Loucy (cell line): ENCODE measurements around the gene DNAH5.

Experiments used
- H2AFZ ChIP-seq: fragments of 200-600 bp; sonication (generic); 2 replicates; pipeline ENCODE4 v1.6.0; 2016; ENCODE audit warnings: antibody characterized with exemption, mild to moderate bottlenecking, low read length, moderate library complexity
- H3F3A ChIP-seq: fragments of 200-600 bp; 2 replicates; pipeline ENCODE4 v1.6.0; 2016; ENCODE audit warnings: antibody characterized with exemption, low read depth, mild to moderate bottlenecking
- H3K27me3 ChIP-seq: fragments of 200-600 bp; sonication (generic); 2 replicates; pipeline ENCODE4 v1.6.1; 2014; ENCODE audit warnings: low read length, mild to moderate bottlenecking; ENCODE audit not compliant: insufficient read depth, poor library complexity, severe bottlenecking
- H3K36me3 ChIP-seq: fragments of 200-600 bp; sonication (generic); 2 replicates; pipeline ENCODE4 v1.6.1; 2016; ENCODE audit warnings: low read length; ENCODE audit not compliant: insufficient read depth
- H3K4me1 ChIP-seq: fragments of 200-600 bp; sonication (generic); 2 replicates; pipeline ENCODE4 v1.5.1; 2014; ENCODE audit warnings: low read length, mild to moderate bottlenecking; ENCODE audit not compliant: insufficient read depth, poor library complexity, severe bottlenecking
- H3K4me2 ChIP-seq: fragments of 200-600 bp; sonication (generic); 2 replicates; pipeline ENCODE4 v1.6.0; 2014; ENCODE audit warnings: antibody characterized with exemption, low read length, low read depth, mild to moderate bottlenecking; ENCODE audit not compliant: poor library complexity, severe bottlenecking
- H3K4me3 ChIP-seq: fragments of 200-600 bp; sonication (generic); 2 replicates; pipeline ENCODE4 v1.5.1; 2014; ENCODE audit warnings: low read length, mild to moderate bottlenecking, mixed read lengths; ENCODE audit not compliant: poor library complexity, severe bottlenecking
- H3K79me2 ChIP-seq: fragments of 200-600 bp; sonication (generic); 2 replicates; pipeline ENCODE4 v1.6.1; 2014; ENCODE audit warnings: low read length; ENCODE audit not compliant: insufficient read depth
- H3K9ac ChIP-seq: fragments of 200-600 bp; sonication (generic); 2 replicates; pipeline ENCODE4 v1.6.0; 2014; ENCODE audit warnings: mild to moderate bottlenecking, low read depth, low read length, moderate library complexity; ENCODE audit not compliant: poor library complexity, severe bottlenecking
- H3K9me2 ChIP-seq: fragments of 200-600 bp; sonication (generic); replicated peaks from 2 replicates; pipeline ENCODE4 v1.6.1; 2016; ENCODE audit warnings: low read depth, low read length, mixed read lengths
- H3K9me3 ChIP-seq: fragments of 200-600 bp; sonication (generic); 2 replicates; pipeline ENCODE4 v1.6.1; 2014; ENCODE audit warnings: mild to moderate bottlenecking, antibody characterized with exemption, low read length, low read depth; ENCODE audit not compliant: insufficient read depth
- H4K20me1 ChIP-seq: fragments of 200-600 bp; sonication (generic); 2 replicates; pipeline ENCODE4 v1.6.0; 2014; ENCODE audit warnings: antibody characterized with exemption, low read length, mild to moderate bottlenecking; ENCODE audit not compliant: insufficient read depth, poor library complexity, severe bottlenecking
- CTCF ChIP-seq: fragments of 200-600 bp; sonication (generic); conservative IDR thresholded peaks from 2 replicates; pipeline ENCODE4 v1.5.1; 2014; ENCODE audit warnings: mild to moderate bottlenecking, antibody characterized with exemption, low read length
- EZH2phosphoT487 ChIP-seq: fragments of 200-600 bp; IDR thresholded peaks from 2 replicates; pipeline ENCODE4 v1.6.1; 2018; ENCODE audit warnings: antibody characterized with exemption, mild to moderate bottlenecking, moderate library complexity, borderline replicate concordance

DNAH5 gene

GRCh38 chr5:13976867-13977830, 32.7 kb upstream of the DNAH5 start:
- H3K4me3 ChIP-seq = no peak overlapping the region
- no peaks in the 10 kb centered on the region for H3K36me3 ChIP-seq
- no peak for TF ChIP-seq EZH2phosphoT487
- peak; percentile 62 for TF ChIP-seq CTCF
- H3F3A ChIP-seq = no peaks in the 10 kb centered on the region
- H3K9me2 ChIP-seq = no peaks in the 10 kb centered on the region
- no peaks in the 10 kb centered on the region for H4K20me1 ChIP-seq
- no peaks in the 10 kb centered on the region for H3K79me2 ChIP-seq
- H3K4me2 ChIP-seq = no peak overlapping the region
- H2AFZ ChIP-seq = no peak overlapping the region
- H3K27me3 ChIP-seq = no peaks in the 10 kb centered on the region
- no peak overlapping the region for H3K9ac ChIP-seq
- H3K9me3 ChIP-seq = no peaks in the 10 kb centered on the region
- H3K4me1 ChIP-seq = no peaks in the 10 kb centered on the region

DNA sequence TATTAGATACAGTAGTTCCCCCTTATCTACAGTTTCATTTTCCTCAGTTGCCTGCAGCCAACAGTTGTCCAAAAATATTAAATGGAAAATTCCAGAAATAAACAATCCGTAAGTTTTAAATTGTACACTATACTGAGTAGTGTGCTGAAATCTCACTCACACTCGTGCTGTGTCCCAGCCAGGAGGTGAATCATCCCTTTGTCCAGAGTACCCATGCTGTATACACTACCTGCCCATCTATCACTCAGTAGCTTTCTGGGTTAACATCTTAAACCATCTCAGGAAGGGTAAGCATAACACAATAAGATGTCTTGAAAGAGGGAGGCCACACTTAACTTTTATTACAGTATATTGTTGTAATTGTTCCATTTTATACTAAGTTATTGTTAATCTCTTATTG, 31.7 kb upstream of the DNAH5 start:
- Histone ChIP-seq H4K20me1 (no peaks in the 10 kb centered on the region), H3F3A (no peaks in the 10 kb centered on the region), H3K79me2 (no peaks in the 10 kb centered on the region), H3K4me2 (no peak overlapping the region), H3K27me3 (no peaks in the 10 kb centered on the region), H3K9me2 (no peaks in the 10 kb centered on the region), H3K9me3 (no peaks in the 10 kb centered on the region), H3K9ac (no peak overlapping the region), H3K4me1 (no peaks in the 10 kb centered on the region), H3K36me3 (no peaks in the 10 kb centered on the region), H2AFZ (no peak overlapping the region), H3K4me3 (no peak overlapping the region)
- TF ChIP-seq CTCF (no peak), EZH2phosphoT487 (no peak)

DNA sequence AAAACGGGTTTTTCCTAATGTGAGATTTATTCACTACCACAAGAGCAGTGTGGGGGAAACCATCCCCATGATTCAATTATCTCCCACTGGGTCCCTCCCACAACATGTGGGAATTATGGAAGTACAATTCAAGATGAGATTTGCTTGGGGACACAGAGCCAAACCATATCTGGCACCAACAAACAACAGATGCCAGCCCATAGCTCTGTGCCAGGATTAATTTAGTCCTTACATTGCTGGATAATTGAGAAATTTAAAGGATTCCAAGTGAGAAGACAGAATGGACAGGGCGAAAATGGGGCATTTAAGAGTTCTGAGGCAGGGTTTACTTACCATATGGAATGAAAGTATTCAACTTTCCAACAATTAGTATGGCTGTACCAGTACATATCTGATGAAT, 30.8 kb upstream of the DNAH5 start:
- Histone ChIP-seq H3K9me3 (no peaks in the 10 kb centered on the region), H3K36me3 (no peaks in the 10 kb centered on the region), H3K4me1 (no peaks in the 10 kb centered on the region), H3F3A (no peaks in the 10 kb centered on the region), H3K4me3 (no peak overlapping the region), H3K4me2 (no peak overlapping the region), H3K27me3 (no peaks in the 10 kb centered on the region), H4K20me1 (no peaks in the 10 kb centered on the region), H3K79me2 (no peaks in the 10 kb centered on the region), H3K9ac (no peak overlapping the region), H2AFZ (no peak overlapping the region), H3K9me2 (no peaks in the 10 kb centered on the region)
- TF ChIP-seq CTCF (no peak), EZH2phosphoT487 (no peak)
